ENCODE data around the gene SLC48A1. TPM values are rescaled to one million over a fixed set of nuclear protein-coding genes. Genes with fewer than 3 reads are reported as not detected.

SLC48A1 gene
- total RNA-seq, 1 experiment from 2014 or later, result 19.4 TPM

GRCh38 chr12:47777741-47778558 lies 4.9 kb downstream of the SLC48A1 start:
- Mint-ChIP-seq H3K9me3 (ENCODE audit: unreplicated experiment) (no peaks in the 10 kb centered on the region), H3K27ac (ENCODE audit: low read depth, unreplicated experiment) (no peak overlapping the region), H3K4me1 (ENCODE audit: insufficient read depth, unreplicated experiment) (peaks cover 30% of the 10 kb centered on the region), H3K4me3 (ENCODE audit: unreplicated experiment) (no peak overlapping the region), H3K27me3 (ENCODE audit: insufficient read depth, unreplicated experiment) (no peaks in the 10 kb centered on the region), H3K36me3 (ENCODE audit: insufficient read depth, unreplicated experiment) (peaks cover 6% of the 10 kb centered on the region)
- CTCF ChIA-PET, result interaction anchor here (0.6 to 38.2 kb wide), 23 partner anchors 8 to 558 kb away, joined by 3 to 843 read pairs (median 4); partner anchors contain the start of gene TMEM106C
- POLR2A ChIA-PET, result interaction anchor here (0.6 to 3.8 kb wide), 7 partner anchors 9 to 60 kb away, joined by 3 to 25 read pairs (median 5); no protein-coding TSS in a partner anchor
- no TSS peak for BruUV-seq (replicated peaks)
- no peak for DNase-seq (ENCODE audit: unreplicated experiment)
- TF ChIP-seq, protein P1, sequence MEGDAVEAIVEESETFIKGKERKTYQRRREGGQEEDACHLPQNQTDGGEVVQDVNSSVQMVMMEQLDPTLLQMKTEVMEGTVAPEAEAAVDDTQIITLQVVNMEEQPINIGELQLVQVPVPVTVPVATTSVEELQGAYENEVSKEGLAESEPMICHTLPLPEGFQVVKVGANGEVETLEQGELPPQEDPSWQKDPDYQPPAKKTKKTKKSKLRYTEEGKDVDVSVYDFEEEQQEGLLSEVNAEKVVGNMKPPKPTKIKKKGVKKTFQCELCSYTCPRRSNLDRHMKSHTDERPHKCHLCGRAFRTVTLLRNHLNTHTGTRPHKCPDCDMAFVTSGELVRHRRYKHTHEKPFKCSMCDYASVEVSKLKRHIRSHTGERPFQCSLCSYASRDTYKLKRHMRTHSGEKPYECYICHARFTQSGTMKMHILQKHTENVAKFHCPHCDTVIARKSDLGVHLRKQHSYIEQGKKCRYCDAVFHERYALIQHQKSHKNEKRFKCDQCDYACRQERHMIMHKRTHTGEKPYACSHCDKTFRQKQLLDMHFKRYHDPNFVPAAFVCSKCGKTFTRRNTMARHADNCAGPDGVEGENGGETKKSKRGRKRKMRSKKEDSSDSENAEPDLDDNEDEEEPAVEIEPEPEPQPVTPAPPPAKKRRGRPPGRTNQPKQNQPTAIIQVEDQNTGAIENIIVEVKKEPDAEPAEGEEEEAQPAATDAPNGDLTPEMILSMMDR (IDR thresholded peaks at IDR 0.05; ENCODE audit: unreplicated experiment), result no peak
- intact Hi-C loops (cut with micrococcal nuclease), result loop anchor here (5.0 kb wide), 2 partner anchors 39 to 126 kb away; partner anchors contain the start of gene HDAC7

- TF ChIP-seq, protein P1 (IDR thresholded peaks at IDR 0.05; ENCODE audit: unreplicated experiment), result no peak
- Mint-ChIP-seq H3K27me3 (ENCODE audit: insufficient read depth, unreplicated experiment) (no peaks in the 10 kb centered on the region), H3K9me3 (ENCODE audit: unreplicated experiment) (no peaks in the 10 kb centered on the region), H3K27ac (ENCODE audit: low read depth, unreplicated experiment) (no peak overlapping the region), H3K4me3 (ENCODE audit: unreplicated experiment) (no peak overlapping the region), H3K4me1 (ENCODE audit: insufficient read depth, unreplicated experiment) (peaks cover 30% of the 10 kb centered on the region), H3K36me3 (ENCODE audit: insufficient read depth, unreplicated experiment) (peaks cover 10% of the 10 kb centered on the region)
- ChIA-PET CTCF (interaction anchor here (0.6 to 38.2 kb wide), 21 partner anchors 9 to 559 kb away, joined by 3 to 843 read pairs (median 6); no protein-coding TSS in a partner anchor), POLR2A (interaction anchor here (0.6 to 2.7 kb wide), 6 partner anchors 11 to 505 kb away, joined by 3 to 15 read pairs (median 5); no protein-coding TSS in a partner anchor)
- intact Hi-C loops (cut with micrococcal nuclease), result loop anchor here (1.0 to 5.0 kb wide), 5 partner anchors 37 to 127 kb away; partner anchors contain the start of gene HDAC7
- DNase-seq (ENCODE audit: unreplicated experiment), result no peak
- no TSS peak for BruUV-seq (replicated peaks)
Observed at GRCh38 chr12:47778881-47779280, 5.8 kb downstream of the SLC48A1 start.

GRCh38 chr12:47779301-47779942 lies 6.4 kb downstream of the SLC48A1 start:
- no peak overlapping the region for H3K4me3 Mint-ChIP-seq (ENCODE audit: unreplicated experiment)

More at GRCh38 chr12:47779301-47779942, 6.4 kb downstream of the SLC48A1 start:
- POLR2A ChIA-PET, result interaction anchor here (0.6 to 2.7 kb wide), 7 partner anchors 11 to 506 kb away, joined by 3 to 15 read pairs (median 5); no protein-coding TSS in a partner anchor
- peak; percentile 88 for DNase-seq (ENCODE audit: unreplicated experiment)
- CTCF ChIA-PET, result interaction anchor here (0.8 to 38.2 kb wide), 22 partner anchors 9 to 68 kb away, joined by 3 to 843 read pairs (median 6); partner anchors contain the start of gene ENDOU
- Mint-ChIP-seq H3K27me3 (ENCODE audit: insufficient read depth, unreplicated experiment) (no peaks in the 10 kb centered on the region), H3K27ac (ENCODE audit: low read depth, unreplicated experiment) (no peak overlapping the region), H3K36me3 (ENCODE audit: insufficient read depth, unreplicated experiment) (peaks cover 16% of the 10 kb centered on the region), H3K9me3 (ENCODE audit: unreplicated experiment) (no peaks in the 10 kb centered on the region), H3K4me1 (ENCODE audit: insufficient read depth, unreplicated experiment) (peaks cover 30% of the 10 kb centered on the region)
- BruUV-seq (replicated peaks), result no TSS peak
- intact Hi-C loops (cut with micrococcal nuclease), result loop anchor here (1.0 to 5.0 kb wide), 5 partner anchors 37 to 127 kb away; partner anchors contain the start of gene HDAC7
- TF ChIP-seq, protein P1 (IDR thresholded peaks at IDR 0.05; ENCODE audit: unreplicated experiment), result peak; percentile 89
